Neural progenitor cell (in vitro differentiated cells): ENCODE measurements around the gene EFL1.

Experiments
- EZH2 ChIP-seq: fragments of 200-600 bp; sonication (generic); IDR thresholded peaks from 2 replicates; pipeline ENCODE4 v1.6.1; 2017; ENCODE audit warnings: antibody characterized with exemption, mild to moderate bottlenecking, moderate library complexity
- TF ChIP-seq, protein P1 (sequence below): fragments of 200-600 bp; sonication (generic); IDR thresholded peaks from 2 replicates; pipeline ENCODE4 v1.5.1; 2017; ENCODE audit warnings: antibody characterized with exemption, mild to moderate bottlenecking

DNA sequence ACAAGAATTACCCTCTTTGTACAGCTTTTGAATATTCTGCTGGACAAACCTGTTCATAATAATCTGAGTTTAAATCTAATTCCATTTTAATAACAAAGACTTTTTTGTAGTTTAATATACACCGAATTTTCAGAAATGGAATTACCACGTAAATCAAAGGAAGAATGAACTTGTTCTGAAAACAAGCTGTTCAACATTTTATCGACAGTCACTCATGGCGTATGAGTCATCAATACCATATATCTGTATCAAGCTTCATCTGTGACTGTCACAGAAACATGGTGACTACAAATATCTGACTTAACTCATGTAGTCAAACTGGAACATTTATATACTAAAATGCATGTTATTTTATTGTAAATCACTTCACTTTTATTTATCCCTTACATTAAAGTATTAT lies 90.0 kb downstream of the EFL1 start:
- TF ChIP-seq, protein P1, sequence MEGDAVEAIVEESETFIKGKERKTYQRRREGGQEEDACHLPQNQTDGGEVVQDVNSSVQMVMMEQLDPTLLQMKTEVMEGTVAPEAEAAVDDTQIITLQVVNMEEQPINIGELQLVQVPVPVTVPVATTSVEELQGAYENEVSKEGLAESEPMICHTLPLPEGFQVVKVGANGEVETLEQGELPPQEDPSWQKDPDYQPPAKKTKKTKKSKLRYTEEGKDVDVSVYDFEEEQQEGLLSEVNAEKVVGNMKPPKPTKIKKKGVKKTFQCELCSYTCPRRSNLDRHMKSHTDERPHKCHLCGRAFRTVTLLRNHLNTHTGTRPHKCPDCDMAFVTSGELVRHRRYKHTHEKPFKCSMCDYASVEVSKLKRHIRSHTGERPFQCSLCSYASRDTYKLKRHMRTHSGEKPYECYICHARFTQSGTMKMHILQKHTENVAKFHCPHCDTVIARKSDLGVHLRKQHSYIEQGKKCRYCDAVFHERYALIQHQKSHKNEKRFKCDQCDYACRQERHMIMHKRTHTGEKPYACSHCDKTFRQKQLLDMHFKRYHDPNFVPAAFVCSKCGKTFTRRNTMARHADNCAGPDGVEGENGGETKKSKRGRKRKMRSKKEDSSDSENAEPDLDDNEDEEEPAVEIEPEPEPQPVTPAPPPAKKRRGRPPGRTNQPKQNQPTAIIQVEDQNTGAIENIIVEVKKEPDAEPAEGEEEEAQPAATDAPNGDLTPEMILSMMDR = no peak
- no peak for TF ChIP-seq EZH2
